Mesenchymal stem cell (in vitro differentiated cells and primary cell): ENCODE data around the gene HOXC10.
A peak's percentile ranks its signal among the peaks of the same experiment; 100 is the strongest.

ENCODE experiments used
- DNase-seq: peaks from one replicate; pipeline ENCODE4 v3.0.0-alpha.2; 2013
- H2AFZ ChIP-seq: one replicate; pipeline ENCODE4 v1.6.1; 2013; ENCODE audit warnings: low read depth, mild to moderate bottlenecking, control low read depth, inconsistent platforms, low read length, moderate library complexity
- H2AK5ac ChIP-seq: 2 replicates; pipeline ENCODE4 v1.6.1; 2013; ENCODE audit warnings: low read length, moderate library complexity, mild to moderate bottlenecking, inconsistent platforms; ENCODE audit not compliant: severe bottlenecking
- H2BK120ac ChIP-seq: one replicate; pipeline ENCODE4 v1.6.1; 2013; ENCODE audit warnings: low read depth, mild to moderate bottlenecking, inconsistent platforms, low read length, moderate library complexity
- H2BK12ac ChIP-seq, 2 experiments: one replicate each; pipeline ENCODE4 v1.6.1; 2013; ENCODE audit warnings: inconsistent platforms in 2 of 2, low read length in 2 of 2, mild to moderate bottlenecking in 2 of 2, moderate library complexity in 2 of 2, control low read depth in 1 of 2
- H2BK15ac ChIP-seq: one replicate; pipeline ENCODE4 v1.6.1; 2013; ENCODE audit warnings: mild to moderate bottlenecking, low read depth, inconsistent platforms; ENCODE audit not compliant: poor library complexity, severe bottlenecking
- H2BK5ac ChIP-seq: 2 replicates; pipeline ENCODE4 v1.6.1; 2013; ENCODE audit warnings: low read depth, mild to moderate bottlenecking, low read length, control low read depth, inconsistent platforms; ENCODE audit not compliant: poor library complexity, severe bottlenecking
- H3K14ac ChIP-seq, 2 experiments: one replicate each; pipeline ENCODE4 v1.6.1; 2013; ENCODE audit warnings: inconsistent platforms in 2 of 2, low read length in 2 of 2, control low read depth in 1 of 2, mild to moderate bottlenecking in 1 of 2, moderate library complexity in 1 of 2
- H3K18ac ChIP-seq, 2 experiments: one replicate each; pipeline ENCODE4 v1.6.1; 2013; ENCODE audit warnings: inconsistent platforms in 2 of 2, low read length in 2 of 2, control low read depth in 1 of 2, low read depth in 1 of 2, mild to moderate bottlenecking in 1 of 2
- H3K23ac ChIP-seq, 2 experiments: one replicate each; pipeline ENCODE4 v1.6.1; 2013; ENCODE audit warnings: inconsistent platforms in 2 of 2, low read length in 2 of 2, mild to moderate bottlenecking in 2 of 2, moderate library complexity in 2 of 2, control low read depth in 1 of 2
- H3K27ac ChIP-seq: 2 replicates; pipeline ENCODE4 v1.5.1; 2013; ENCODE audit warnings: mild to moderate bottlenecking, moderate library complexity, low read length, control low read depth, inconsistent platforms; ENCODE audit not compliant: poor library complexity, severe bottlenecking
- H3K27me3 ChIP-seq, 2 experiments: 2 replicates each; pipeline versions ENCODE4 v1.6.1 to v1.7.0; 2013; ENCODE audit warnings: low read length in 2 of 2, mild to moderate bottlenecking in 2 of 2, moderate library complexity in 2 of 2, control low read depth in 1 of 2, inconsistent platforms in 1 of 2; ENCODE audit not compliant: control insufficient read depth in 1 of 2, insufficient read depth in 1 of 2
- H3K36me3 ChIP-seq, 2 experiments: 2 replicates each; pipeline versions ENCODE4 v1.6.1 to v1.7.0; 2013; ENCODE audit warnings: low read length in 2 of 2, control low read depth in 1 of 2, inconsistent platforms in 1 of 2, low read depth in 1 of 2, mild to moderate bottlenecking in 1 of 2; ENCODE audit not compliant: insufficient read depth in 2 of 2, control insufficient read depth in 1 of 2
- H3K4ac ChIP-seq, 2 experiments: one replicate each; pipeline ENCODE4 v1.6.1; 2013; ENCODE audit warnings: inconsistent platforms in 2 of 2, low read length in 2 of 2, mild to moderate bottlenecking in 2 of 2, moderate library complexity in 2 of 2, control low read depth in 1 of 2, low read depth in 1 of 2
- H3K4me1 ChIP-seq: 2 replicates; pipeline ENCODE4 v1.6.1; 2013; ENCODE audit warnings: low read depth, low read length, control low read depth; ENCODE audit not compliant: control insufficient read depth, insufficient read depth
- H3K4me2 ChIP-seq: 2 replicates; pipeline ENCODE4 v1.6.1; 2013; ENCODE audit warnings: low read length, mild to moderate bottlenecking, inconsistent platforms; ENCODE audit not compliant: poor library complexity, severe bottlenecking
- H3K4me3 ChIP-seq, 2 experiments: 2 replicates each; pipeline versions ENCODE4 v1.5.1 to v1.7.0; 2013; ENCODE audit warnings: low read length in 2 of 2, mild to moderate bottlenecking in 2 of 2, control low read depth in 1 of 2, low read depth in 1 of 2; ENCODE audit not compliant: insufficient read depth in 1 of 2
- H3K79me1 ChIP-seq: replicated peaks from 2 replicates; pipeline ENCODE4 v1.6.1; 2013; ENCODE audit warnings: mild to moderate bottlenecking, control low read depth, low read length, inconsistent platforms; ENCODE audit not compliant: poor library complexity, severe bottlenecking
- H3K9ac ChIP-seq: 2 replicates; pipeline ENCODE4 v1.7.0; 2013; ENCODE audit warnings: mild to moderate bottlenecking, low read length, moderate library complexity
- H3K9me3 ChIP-seq: 2 replicates; pipeline ENCODE4 v1.7.0; 2013; ENCODE audit warnings: mild to moderate bottlenecking, low read length; ENCODE audit not compliant: control insufficient read depth
- H4K8ac ChIP-seq: one replicate; pipeline ENCODE4 v1.6.1; 2013; ENCODE audit warnings: inconsistent platforms, mild to moderate bottlenecking, low read length, moderate library complexity
- H4K91ac ChIP-seq: one replicate; pipeline ENCODE4 v1.6.1; 2013; ENCODE audit warnings: mild to moderate bottlenecking, low read length, inconsistent platforms
- WGBS: methylation state at CpG from one replicate; pipeline ENCODE4 v1.1.7; 2013; ENCODE audit warnings: mixed read lengths; 5-methylcytosine and 5-hydroxymethylcytosine counted together

HOXC10 gene

GRCh38 chr12:53958128-53958527 is 26.8 kb upstream of the HOXC10 start:
- Histone ChIP-seq H2BK5ac (no peak overlapping the region), H2AK5ac (no peak overlapping the region), H3K4me3 (no peak overlapping the region), H2BK120ac (no peak overlapping the region), H2AFZ (no peak overlapping the region), H3K27ac (no peak overlapping the region), H3K27me3 (peaks cover 99 to 100% of the 10 kb centered on the region in 2 experiments), H3K4me2 (no peak overlapping the region), H3K9me3 (peaks cover 18% of the 10 kb centered on the region), H2BK12ac (no peak overlapping the region), H3K18ac (no peak overlapping the region), H4K91ac (no peak overlapping the region), H3K36me3 (peaks cover 0 to 4% of the 10 kb centered on the region in 2 experiments), H3K23ac (no peak overlapping the region), H3K14ac (no peak overlapping the region), H3K4me1 (peaks cover 10% of the 10 kb centered on the region), H2BK15ac (no peak overlapping the region), H3K4ac (no peak overlapping the region), H4K8ac (no peak overlapping the region), H3K79me1 (no peaks in the 10 kb centered on the region), H3K9ac (no peak overlapping the region)
- 28% methylated on average over 3 of the region's 3 CpGs for WGBS
- no peak for DNase-seq

DNA sequence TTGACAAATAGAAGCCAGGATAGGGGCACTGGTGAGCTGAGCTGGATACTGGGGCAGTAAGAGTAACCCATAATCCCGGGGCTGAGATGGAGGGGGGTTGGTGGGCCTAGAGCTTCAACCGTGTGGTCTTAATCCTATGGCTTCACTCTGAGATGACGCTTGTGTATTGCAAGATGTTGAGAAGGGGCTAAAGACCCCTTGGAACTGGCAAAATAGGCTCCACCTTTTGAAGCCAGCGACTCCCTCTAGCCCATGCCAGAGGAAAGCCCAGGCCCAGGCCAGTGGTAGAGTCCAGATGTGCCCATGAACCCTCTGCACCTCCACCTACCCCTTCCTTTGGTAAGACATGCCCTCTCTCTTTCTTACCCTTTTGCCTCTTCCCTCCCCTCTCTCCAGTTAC is 25.6 kb upstream of the HOXC10 start:
- Histone ChIP-seq H3K4me1 (peaks cover 13% of the 10 kb centered on the region), H2BK120ac (no peak overlapping the region), H3K9ac (no peak overlapping the region), H3K18ac (no peak overlapping the region), H2AK5ac (no peak overlapping the region), H2BK5ac (no peak overlapping the region), H3K79me1 (no peaks in the 10 kb centered on the region), H3K4me3 (no peak overlapping the region), H3K4me2 (no peak overlapping the region), H3K9me3 (peaks cover 18% of the 10 kb centered on the region), H3K27ac (no peak overlapping the region), H3K36me3 (peaks cover 0 to 4% of the 10 kb centered on the region in 2 experiments), H2BK12ac (no peak overlapping the region), H3K4ac (no peak overlapping the region), H3K23ac (no peak overlapping the region), H4K8ac (no peak overlapping the region), H2BK15ac (no peak overlapping the region), H3K27me3 (peaks cover 99 to 100% of the 10 kb centered on the region in 2 experiments), H3K14ac (no peak overlapping the region), H2AFZ (no peak overlapping the region), H4K91ac (no peak overlapping the region)
- no peak for DNase-seq
- 34% methylated on average over 4 of the region's 4 CpGs for WGBS

DNA sequence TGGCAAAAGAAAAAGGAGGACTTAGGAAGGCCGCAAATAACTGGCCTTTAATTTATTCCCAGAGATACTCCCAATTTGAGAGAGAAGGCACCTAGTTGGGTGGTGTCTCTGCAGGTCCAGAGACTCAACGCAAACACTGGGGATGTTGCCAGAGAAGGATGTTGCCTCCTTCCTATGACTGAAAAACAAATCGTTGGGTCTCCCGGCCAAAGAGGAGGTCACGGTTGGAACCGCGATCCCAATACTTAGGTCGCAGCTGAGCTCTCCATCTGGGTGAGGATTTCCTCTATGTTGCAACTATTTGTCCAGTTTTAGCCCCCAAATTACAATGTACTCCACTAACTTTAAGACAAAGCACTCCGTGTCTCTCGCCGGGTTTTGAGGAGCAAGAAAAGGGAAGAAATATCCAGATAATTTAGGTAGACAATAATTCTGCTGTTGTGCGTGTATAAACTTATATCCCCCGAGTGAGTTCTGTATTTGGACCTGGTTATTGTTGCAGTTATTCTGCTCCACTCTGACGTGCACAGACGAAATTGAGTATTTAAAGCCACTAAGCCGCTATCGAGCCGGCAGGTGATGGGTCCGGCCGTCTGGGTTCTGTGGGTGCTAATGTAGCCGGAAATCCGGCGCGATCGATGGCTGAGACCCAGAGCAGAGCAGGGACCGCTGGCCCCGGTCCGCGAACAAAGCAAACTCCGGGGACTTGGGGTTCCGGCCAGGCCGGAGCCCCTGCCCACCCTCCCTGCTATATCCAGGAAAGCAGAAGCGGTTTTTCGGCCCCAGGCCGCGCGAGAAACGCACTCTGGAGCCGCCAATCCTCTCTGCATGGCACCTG is 24.5 kb upstream of the HOXC10 start:
- H2BK15ac ChIP-seq: no peak overlapping the region
- WGBS: 30% methylated on average over 38 of the region's 39 CpGs
- H2BK12ac ChIP-seq: no peak overlapping the region

DNA sequence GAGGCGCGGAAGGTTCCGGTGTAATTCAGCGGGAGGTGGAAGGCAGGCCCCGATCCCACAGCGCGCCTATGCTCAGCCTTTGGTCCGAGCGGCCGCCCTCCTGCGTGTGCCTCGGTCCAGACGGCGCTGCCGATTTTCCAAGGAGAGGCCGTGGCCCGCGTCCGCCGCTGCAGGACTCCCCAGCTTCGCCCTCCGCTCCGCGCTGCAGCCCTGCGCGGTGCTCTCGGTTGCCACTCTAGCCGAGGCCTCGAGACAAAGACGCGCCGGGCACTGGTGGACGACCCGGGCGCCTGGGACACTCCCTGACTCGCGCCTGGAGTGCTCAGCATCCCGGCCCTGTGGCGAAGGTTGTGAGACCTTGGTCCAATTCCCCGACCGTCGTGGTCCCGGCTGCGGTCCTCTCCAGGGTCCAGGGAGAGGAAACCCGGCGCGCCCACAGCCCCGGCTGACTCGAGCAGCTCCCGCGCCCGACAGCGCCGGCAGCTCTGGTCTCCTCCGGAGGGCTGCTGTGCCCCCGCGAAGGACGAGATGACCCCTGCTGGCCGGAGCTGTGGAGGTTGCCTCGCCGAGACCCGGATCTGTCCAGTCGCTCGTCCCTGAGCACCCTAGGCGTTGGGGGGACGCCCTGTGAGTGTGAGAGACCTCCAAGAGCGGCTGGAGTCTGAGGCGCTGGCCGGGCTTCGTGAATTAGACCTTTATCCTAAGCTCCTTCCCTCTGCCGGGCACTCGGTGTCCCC is 23.8 kb upstream of the HOXC10 start:
- Histone ChIP-seq H3K4ac (no peak overlapping the region), H3K18ac (no peak overlapping the region), H3K27me3 (peaks cover 100% of the 10 kb centered on the region in 2 experiments), H2BK5ac (no peak overlapping the region), H2AFZ (no peak overlapping the region), H3K4me1 (peaks cover 14% of the 10 kb centered on the region), H4K8ac (peak overlapping the region; percentile 14), H3K4me3 (peak overlapping the region in 1 of 2 experiments; percentile 34), H3K14ac (no peak overlapping the region), H3K9ac (no peak overlapping the region), H3K23ac (no peak overlapping the region), H2AK5ac (no peak overlapping the region), H3K4me2 (peak overlapping the region; percentile 32), H3K27ac (no peak overlapping the region), H2BK12ac (no peak overlapping the region), H2BK120ac (no peak overlapping the region), H4K91ac (no peak overlapping the region), H3K9me3 (peaks cover 18% of the 10 kb centered on the region), H2BK15ac (no peak overlapping the region), H3K79me1 (no peaks in the 10 kb centered on the region), H3K36me3 (no peaks in the 10 kb centered on the region)
- 3% methylated on average over 71 of the region's 72 CpGs for WGBS
- no peak for DNase-seq

More for the DNA sequence above, 24.5 kb upstream of the HOXC10 start:
- Histone ChIP-seq H3K14ac (no peak overlapping the region), H3K4me1 (peaks cover 9% of the 10 kb centered on the region), H4K8ac (no peak overlapping the region), H3K4me2 (peak overlapping the region; percentile 32), H3K4ac (no peak overlapping the region), H3K36me3 (no peaks in the 10 kb centered on the region), H4K91ac (no peak overlapping the region), H3K27me3 (peaks cover 100% of the 10 kb centered on the region in 2 experiments), H2AK5ac (no peak overlapping the region), H3K18ac (no peak overlapping the region), H3K79me1 (no peaks in the 10 kb centered on the region), H2BK120ac (no peak overlapping the region), H3K27ac (no peak overlapping the region), H3K4me3 (no peak overlapping the region), H2AFZ (no peak overlapping the region), H3K9ac (no peak overlapping the region), H3K9me3 (peaks cover 18% of the 10 kb centered on the region), H3K23ac (no peak overlapping the region), H2BK5ac (no peak overlapping the region)
- no peak for DNase-seq
